GM18909 (cell line): ENCODE results near the gene LMO4.

Source experiments
- ATAC-seq: cut with Tn5 transposase; IDR thresholded peaks from one replicate; pipeline ENCODE4 v1.9.1; 2021; ENCODE audit warnings: mild to moderate bottlenecking; ENCODE audit not compliant: unreplicated experiment, poor library complexity

The LMO4 gene

GRCh38 chr1:87328272-87329050 is at the start of gene LMO4:
LMO4 (plus strand) TSS chr1:87328880; CDS start chr1:87332016, 3,136 bp downstream.
- ATAC-seq: peak; percentile 81

GRCh38 chr1:87279536-87279875 is 49.2 kb upstream of the LMO4 start:
- ATAC-seq: no peak

GRCh38 chr1:87279966-87280535 is 48.6 kb upstream of the LMO4 start:
- ATAC-seq: no peak

DNA sequence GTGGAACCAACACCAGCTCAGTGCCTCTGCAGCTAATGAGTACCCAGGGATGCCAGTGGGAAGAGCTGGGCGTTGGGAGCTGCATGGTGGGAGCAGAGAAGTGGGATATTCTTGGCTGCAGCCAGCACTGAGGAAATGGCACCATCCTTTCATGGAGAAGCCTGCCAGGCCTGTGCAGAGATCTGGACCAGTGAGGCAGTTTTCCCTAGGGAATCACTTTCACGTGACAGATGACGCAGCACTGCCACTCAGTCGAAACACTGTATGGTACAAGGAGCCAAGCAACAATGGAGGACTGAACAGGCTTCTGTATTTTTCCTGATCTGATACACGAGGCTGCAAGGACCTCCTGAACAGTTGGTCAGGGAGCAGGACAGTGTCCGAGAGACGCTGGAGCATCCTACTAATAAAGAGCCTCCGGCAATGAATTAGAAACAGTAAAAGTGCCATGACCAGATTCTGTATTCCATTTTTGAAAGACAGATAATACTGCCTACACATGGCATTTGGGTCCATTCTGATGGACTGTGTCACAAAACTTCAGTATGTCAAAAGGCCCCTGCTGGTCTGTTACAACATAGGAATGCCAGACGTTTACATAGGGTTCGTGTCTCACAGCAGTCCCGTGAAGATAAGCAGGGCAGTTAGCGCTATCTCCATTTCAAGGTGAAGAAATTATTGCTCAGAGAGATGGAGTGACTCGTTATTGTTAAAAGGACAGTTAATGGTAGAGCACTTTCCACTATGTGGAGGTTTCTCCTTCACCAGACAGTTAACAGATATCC is 44.0 kb upstream of the LMO4 start:
- no peak for ATAC-seq

- no peak for ATAC-seq
These were observed 37.6 kb upstream of the LMO4 start for GRCh38 chr1:87291107-87291506.

DNA sequence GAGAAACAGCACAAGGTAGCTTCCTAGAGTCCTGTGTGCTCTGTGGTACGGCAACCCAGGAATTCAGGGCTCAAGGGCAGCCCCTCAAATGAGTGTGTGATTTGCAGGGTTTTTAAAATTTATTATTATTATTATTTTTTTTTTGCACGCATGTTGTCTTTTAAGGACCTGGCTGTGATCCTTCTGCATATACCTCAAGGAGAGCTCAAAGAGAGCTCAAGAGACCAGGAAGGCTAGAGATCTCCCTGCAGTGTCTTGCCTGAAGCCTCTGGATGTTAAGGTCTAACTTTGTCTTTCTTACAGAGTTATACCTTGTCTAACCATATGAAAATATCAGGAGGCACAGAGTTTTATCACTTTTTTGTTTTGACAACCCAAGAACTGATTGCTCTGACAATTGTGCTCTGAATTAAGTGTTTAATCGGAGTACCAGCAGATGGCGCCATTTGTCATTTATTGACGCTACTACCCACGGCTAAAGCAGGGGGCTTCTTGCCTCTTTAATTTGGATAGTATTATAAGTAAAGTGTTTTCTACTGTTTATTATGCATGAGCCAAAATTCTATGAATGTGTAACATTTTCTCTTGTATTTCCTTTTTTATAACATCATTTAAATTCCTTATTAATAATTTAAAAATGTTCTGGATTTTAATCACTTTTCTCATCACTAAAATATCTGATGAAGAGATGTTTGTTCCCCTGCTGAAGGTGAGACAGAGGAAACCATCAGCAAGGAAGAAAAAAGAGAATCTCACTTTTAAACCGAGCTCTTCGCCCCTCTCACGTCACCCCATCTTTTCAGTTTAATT is 35.8 kb upstream of the LMO4 start:
- ATAC-seq: peak; percentile 68

DNA sequence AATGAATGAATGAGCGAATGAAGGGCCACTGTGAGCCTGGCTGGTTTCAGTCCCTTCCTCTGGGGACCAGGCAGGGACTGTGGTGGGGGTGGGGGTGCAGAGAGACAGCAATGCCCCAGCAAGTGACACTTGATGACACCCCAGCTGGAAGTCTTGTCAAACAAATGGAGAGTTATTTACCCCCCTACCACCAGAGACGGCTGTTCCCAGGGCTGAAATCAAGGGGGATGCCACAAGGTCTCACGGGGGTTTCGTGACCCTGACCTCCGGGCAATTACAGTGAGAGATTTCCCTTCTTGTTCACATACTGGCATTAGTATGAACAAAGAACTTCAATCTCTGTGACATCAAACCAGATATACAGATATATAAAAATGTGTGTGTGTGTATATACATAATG is 34.0 kb upstream of the LMO4 start:
- no peak for ATAC-seq

- ATAC-seq: no peak
These were observed 33.1 kb upstream of the LMO4 start for GRCh38 chr1:87295445-87296110.

- ATAC-seq: no peak
These were observed 32.5 kb upstream of the LMO4 start for GRCh38 chr1:87296206-87296605.

DNA sequence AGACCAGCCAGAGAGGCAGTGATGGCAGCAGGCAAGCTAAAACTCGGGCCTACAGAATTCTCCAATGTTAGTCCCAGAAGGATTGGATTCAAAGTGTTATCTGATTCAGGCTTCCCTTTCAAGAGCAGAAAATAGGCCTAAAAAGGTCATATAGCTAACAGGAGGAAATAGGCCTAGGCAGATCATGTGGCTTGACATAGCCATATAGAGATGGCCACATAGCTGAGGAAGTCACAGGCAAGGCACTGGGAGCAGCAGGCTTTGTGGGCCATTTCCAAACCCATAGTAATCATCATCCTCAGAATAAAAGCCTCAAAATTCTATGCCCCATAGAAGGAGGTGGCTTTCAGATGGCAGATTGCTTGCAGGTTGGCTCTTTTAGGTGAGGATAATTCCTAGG is 29.0 kb upstream of the LMO4 start:
- no peak for ATAC-seq

- no peak for ATAC-seq
These were observed 28.1 kb upstream of the LMO4 start for GRCh38 chr1:87300628-87301027.

DNA sequence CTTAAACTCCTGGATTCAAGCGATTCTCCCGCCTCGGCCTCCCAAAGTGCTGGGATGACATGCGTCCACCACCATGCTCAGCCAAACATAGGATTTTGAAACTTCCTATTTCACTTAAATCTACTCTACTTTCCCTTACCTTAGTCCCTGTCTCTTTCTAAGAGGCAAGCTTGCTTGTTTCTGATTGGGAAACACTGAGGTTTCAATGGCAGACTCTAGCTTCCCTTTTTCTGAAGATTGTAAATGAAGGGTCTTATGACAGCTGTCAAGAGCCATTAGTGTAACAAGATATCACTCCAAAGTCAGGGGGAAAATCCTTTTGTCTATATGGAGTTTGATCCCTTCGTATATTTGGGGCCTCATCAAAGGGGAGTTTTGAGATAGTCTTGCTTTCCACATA is 23.5 kb upstream of the LMO4 start:
- ATAC-seq: no peak

- no peak for ATAC-seq
These were observed 22.9 kb upstream of the LMO4 start for GRCh38 chr1:87305762-87306161.

DNA sequence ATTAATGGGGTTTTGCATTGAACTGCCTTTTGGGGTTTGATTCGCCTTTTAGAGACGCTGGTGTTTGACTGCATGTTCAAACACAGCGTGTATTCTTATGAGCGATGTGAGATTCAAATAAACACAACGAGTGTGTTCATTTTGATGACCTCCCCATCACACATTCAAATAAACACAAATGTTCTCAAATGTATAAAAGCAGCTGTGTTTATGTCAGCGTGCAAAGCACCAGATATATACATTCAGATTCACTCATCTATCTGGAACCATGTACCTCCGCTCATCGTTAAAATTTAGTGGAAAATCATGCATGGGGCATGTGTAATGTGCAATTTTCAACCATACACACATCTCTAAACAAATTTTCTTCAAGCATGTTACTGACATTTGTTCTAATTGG is 21.4 kb upstream of the LMO4 start:
- no peak for ATAC-seq

GRCh38 chr1:87307931-87308330 is 20.7 kb upstream of the LMO4 start:
- no peak for ATAC-seq

GRCh38 chr1:87314091-87314490 is 14.6 kb upstream of the LMO4 start:
- no peak for ATAC-seq

DNA sequence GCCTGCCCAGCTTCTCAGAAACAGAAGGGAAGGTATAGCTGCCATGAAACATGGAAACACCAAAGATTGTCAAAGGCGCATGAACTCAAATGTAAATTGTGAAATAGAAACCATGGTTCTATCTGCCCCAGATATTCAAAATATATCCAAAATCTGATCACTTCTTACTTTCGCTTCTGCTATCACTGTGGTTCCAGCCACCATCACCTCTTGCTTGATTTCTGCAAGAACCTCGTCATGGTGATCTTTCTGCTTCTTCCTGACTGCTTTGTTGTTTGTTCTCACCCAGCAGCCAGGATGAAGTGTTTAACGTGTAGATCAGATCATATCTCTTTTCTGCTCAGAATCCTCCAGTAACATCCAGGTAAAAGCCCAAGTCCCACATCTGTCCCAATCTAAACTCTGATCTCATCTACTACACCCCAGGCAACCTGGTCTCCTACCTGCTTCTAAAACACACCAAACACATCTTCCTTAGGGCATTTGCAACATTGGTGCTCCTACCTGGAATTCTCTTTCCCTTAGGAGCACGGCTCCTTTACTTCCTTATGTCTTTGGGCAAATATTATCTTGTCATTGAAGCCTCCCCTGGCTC is 10.5 kb upstream of the LMO4 start:
- peak; percentile 59 for ATAC-seq

GRCh38 chr1:87318806-87319205 is 9.9 kb upstream of the LMO4 start:
- ATAC-seq: no peak

- no peak for ATAC-seq
These were observed 2.5 kb upstream of the LMO4 start for GRCh38 chr1:87325982-87326738.
